ENCODE results near the gene FZD8.

The FZD8 gene

GRCh38 chr10:35641676-35642034 lies 441 bp downstream of the FZD8 start:
- 0% methylated on average over 38 of the region's 54 CpGs for WGBS
- Histone ChIP-seq H3K9ac (ENCODE audit: low read length) (peak overlapping the region; percentile 61), H3K4me2 (ENCODE audit: low read length, poor library complexity, severe bottlenecking) (peak overlapping the region; percentile 100), H2BK5ac (ENCODE audit: low read depth, low read length, poor library complexity, severe bottlenecking) (peak overlapping the region; percentile 23), H3K4me3 (ENCODE audit: insufficient read depth in 1 of 2, low read depth in 1 of 2, low read length in 2 of 2) (peak overlapping the region; percentile 82 to 84), H4K91ac (ENCODE audit: low read length) (peak overlapping the region; percentile 83), H2BK120ac (ENCODE audit: low read depth, low read length) (peak overlapping the region; percentile 92), H3K9me3 (ENCODE audit: control insufficient read depth, low read length) (no peaks in the 10 kb centered on the region), H3K4ac (ENCODE audit: low read depth in 1 of 2, low read length in 2 of 2) (peak overlapping the region in 1 of 2 experiments; percentile 70), H3K27ac (ENCODE audit: low read length, poor library complexity, severe bottlenecking) (no peak overlapping the region), H2AK5ac (ENCODE audit: low read length, severe bottlenecking) (no peak overlapping the region), H3K27me3 (ENCODE audit: control insufficient read depth in 1 of 2, insufficient read depth in 1 of 2, low read length in 2 of 2) (no peaks in the 10 kb centered on the region), H3K23ac (ENCODE audit: low read length in 2 of 2) (peak overlapping the region in 1 of 2 experiments; percentile 66), H2BK15ac (ENCODE audit: low read depth, poor library complexity, severe bottlenecking) (peak overlapping the region; percentile 12), H3K4me1 (ENCODE audit: control insufficient read depth, insufficient read depth, low read depth, low read length) (peaks cover 21% of the 10 kb centered on the region), H2AFZ (ENCODE audit: low read depth, low read length) (no peak overlapping the region), H3K18ac (ENCODE audit: low read depth in 1 of 2, low read length in 2 of 2) (peak overlapping the region; percentile 37 to 95), H2BK12ac (ENCODE audit: low read length in 2 of 2) (no peak overlapping the region), H3K14ac (ENCODE audit: low read length in 2 of 2) (peak overlapping the region in 1 of 2 experiments; percentile 68), H3K79me1 (replicated peaks; ENCODE audit: low read length, poor library complexity, severe bottlenecking) (peaks cover 5% of the 10 kb centered on the region), H4K8ac (ENCODE audit: low read length) (peak overlapping the region; percentile 77), H3K36me3 (ENCODE audit: control insufficient read depth in 1 of 2, insufficient read depth in 2 of 2, low read depth in 1 of 2, low read length in 2 of 2) (no peaks in the 10 kb centered on the region)
- DNase-seq, result no peak

GRCh38 chr10:35640951-35641675 lies 983 bp downstream of the FZD8 start:
- Histone ChIP-seq H3K27ac (ENCODE audit: low read length, poor library complexity, severe bottlenecking) (no peak overlapping the region), H4K91ac (ENCODE audit: low read length) (peak overlapping the region; percentile 83), H3K23ac (ENCODE audit: low read length in 2 of 2) (peak overlapping the region in 1 of 2 experiments; percentile 78), H3K14ac (ENCODE audit: low read length in 2 of 2) (peak overlapping the region; percentile 57 to 90), H2AK5ac (ENCODE audit: low read length, severe bottlenecking) (no peak overlapping the region), H4K8ac (ENCODE audit: low read length) (peak overlapping the region; percentile 77), H2BK120ac (ENCODE audit: low read depth, low read length) (peak overlapping the region; percentile 92), H2BK15ac (ENCODE audit: low read depth, poor library complexity, severe bottlenecking) (peak overlapping the region; percentile 12), H3K79me1 (replicated peaks; ENCODE audit: low read length, poor library complexity, severe bottlenecking) (peaks cover 5% of the 10 kb centered on the region), H3K9ac (ENCODE audit: low read length) (peak overlapping the region; percentile 61), H3K4me1 (ENCODE audit: control insufficient read depth, insufficient read depth, low read depth, low read length) (peaks cover 21% of the 10 kb centered on the region), H2BK12ac (ENCODE audit: low read length in 2 of 2) (peak overlapping the region; percentile 0 to 46), H3K4me2 (ENCODE audit: low read length, poor library complexity, severe bottlenecking) (peak overlapping the region; percentile 100), H2AFZ (ENCODE audit: low read depth, low read length) (no peak overlapping the region), H3K9me3 (ENCODE audit: control insufficient read depth, low read length) (no peaks in the 10 kb centered on the region), H2BK5ac (ENCODE audit: low read depth, low read length, poor library complexity, severe bottlenecking) (peak overlapping the region; percentile 23), H3K4me3 (ENCODE audit: insufficient read depth in 1 of 2, low read depth in 1 of 2, low read length in 2 of 2) (peak overlapping the region; percentile 82 to 84), H3K36me3 (ENCODE audit: control insufficient read depth in 1 of 2, insufficient read depth in 2 of 2, low read depth in 1 of 2, low read length in 2 of 2) (no peaks in the 10 kb centered on the region), H3K4ac (ENCODE audit: low read depth in 1 of 2, low read length in 2 of 2) (peak overlapping the region; percentile 70), H3K27me3 (ENCODE audit: control insufficient read depth in 1 of 2, insufficient read depth in 1 of 2, low read length in 2 of 2) (no peaks in the 10 kb centered on the region), H3K18ac (ENCODE audit: low read depth in 1 of 2, low read length in 2 of 2) (peak overlapping the region; percentile 37 to 95)
- under 1% methylated on average over 69 of the region's 72 CpGs for WGBS
- DNase-seq, result peak; percentile 87

DNA sequence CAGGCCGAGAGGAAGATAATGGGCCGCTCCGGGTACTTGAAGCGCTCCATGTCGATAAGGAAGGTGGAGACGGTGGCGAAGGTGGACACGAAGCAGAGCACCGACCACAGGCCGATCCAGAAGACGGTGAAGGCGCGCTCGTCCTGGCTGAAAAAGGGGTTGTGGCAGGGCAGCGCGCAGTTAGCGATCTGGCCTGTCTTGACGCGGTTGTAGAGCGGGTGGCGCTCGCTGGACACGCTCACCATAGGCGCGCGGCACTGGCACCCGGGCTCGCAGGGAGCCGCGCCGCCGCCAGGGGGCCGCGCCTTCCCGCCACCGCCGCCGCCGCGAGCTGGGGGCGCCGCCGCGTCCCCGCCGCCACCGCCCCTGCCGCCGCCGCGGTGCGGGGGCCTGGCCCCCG lies 1.6 kb downstream of the FZD8 start:
- Histone ChIP-seq H2BK5ac (ENCODE audit: low read depth, low read length, poor library complexity, severe bottlenecking) (no peak overlapping the region), H3K9me3 (ENCODE audit: control insufficient read depth, low read length) (no peaks in the 10 kb centered on the region), H2AFZ (ENCODE audit: low read depth, low read length) (no peak overlapping the region), H4K91ac (ENCODE audit: low read length) (peak overlapping the region; percentile 78), H3K18ac (ENCODE audit: low read depth in 1 of 2, low read length in 2 of 2) (peak overlapping the region; percentile 17 to 95), H2AK5ac (ENCODE audit: low read length, severe bottlenecking) (no peak overlapping the region), H3K9ac (ENCODE audit: low read length) (peak overlapping the region; percentile 77), H3K27me3 (ENCODE audit: control insufficient read depth in 1 of 2, insufficient read depth in 1 of 2, low read length in 2 of 2) (no peaks in the 10 kb centered on the region), H3K27ac (ENCODE audit: low read length, poor library complexity, severe bottlenecking) (peak overlapping the region; percentile 2), H3K36me3 (ENCODE audit: control insufficient read depth in 1 of 2, insufficient read depth in 2 of 2, low read depth in 1 of 2, low read length in 2 of 2) (no peaks in the 10 kb centered on the region), H4K8ac (ENCODE audit: low read length) (peak overlapping the region; percentile 35), H3K4me3 (ENCODE audit: insufficient read depth in 1 of 2, low read depth in 1 of 2, low read length in 2 of 2) (peak overlapping the region; percentile 82 to 83), H2BK120ac (ENCODE audit: low read depth, low read length) (peak overlapping the region; percentile 23), H3K4me1 (ENCODE audit: control insufficient read depth, insufficient read depth, low read depth, low read length) (peaks cover 21% of the 10 kb centered on the region), H3K4me2 (ENCODE audit: low read length, poor library complexity, severe bottlenecking) (peak overlapping the region; percentile 100), H3K14ac (ENCODE audit: low read length in 2 of 2) (peak overlapping the region in 1 of 2 experiments; percentile 82), H2BK12ac (ENCODE audit: low read length in 2 of 2) (peak overlapping the region in 1 of 2 experiments; percentile 21), H3K79me1 (replicated peaks; ENCODE audit: low read length, poor library complexity, severe bottlenecking) (peaks cover 5% of the 10 kb centered on the region), H2BK15ac (ENCODE audit: low read depth, poor library complexity, severe bottlenecking) (no peak overlapping the region), H3K4ac (ENCODE audit: low read depth in 1 of 2, low read length in 2 of 2) (peak overlapping the region in 1 of 2 experiments; percentile 62), H3K23ac (ENCODE audit: low read length in 2 of 2) (peak overlapping the region in 1 of 2 experiments; percentile 97)
- WGBS, result 0% methylated on average over 36 of the region's 53 CpGs
- DNase-seq, result peak; percentile 81

DNA sequence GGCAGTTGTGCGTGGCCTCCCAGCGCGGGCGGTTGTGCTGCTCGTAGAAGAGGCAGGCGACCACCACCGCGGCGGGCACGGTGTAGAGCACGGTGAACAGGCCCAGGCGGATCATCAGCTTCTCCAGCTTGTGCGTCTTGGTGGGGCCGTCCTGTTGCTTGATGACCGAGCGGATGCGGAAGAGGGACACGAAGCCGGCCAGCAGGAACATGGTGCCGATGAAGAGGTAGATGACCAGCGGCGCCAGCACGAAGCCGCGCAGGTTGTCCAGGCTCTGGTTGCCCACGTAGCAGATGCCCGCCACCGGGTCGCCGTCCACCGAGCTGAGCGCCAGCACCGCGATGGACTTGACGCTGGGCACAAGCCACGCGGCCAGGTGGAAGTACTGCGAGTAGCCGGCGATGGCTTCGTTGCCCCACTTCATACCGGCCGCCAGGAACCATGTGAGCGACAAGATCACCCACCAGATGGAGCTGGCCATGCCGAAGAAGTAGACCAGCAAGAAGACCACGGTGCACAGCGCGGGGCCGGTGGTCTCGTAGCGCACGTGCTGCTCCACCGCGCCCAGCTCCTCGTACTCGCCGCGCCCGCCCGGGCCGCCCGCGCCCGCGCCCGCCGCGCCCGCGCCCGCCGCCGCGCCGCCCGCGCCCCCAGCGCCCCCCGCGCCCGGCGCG lies 2.2 kb downstream of the FZD8 start:
- H4K91ac ChIP-seq (ENCODE audit: low read length), result peak overlapping the region; percentile 70
- peak; percentile 69 for DNase-seq
- H2BK15ac ChIP-seq (ENCODE audit: low read depth, poor library complexity, severe bottlenecking), result no peak overlapping the region
- peak overlapping the region; percentile 22 for H2BK120ac ChIP-seq (ENCODE audit: low read depth, low read length)
- peak overlapping the region; percentile 23 to 77 for H3K18ac ChIP-seq (ENCODE audit: low read depth in 1 of 2, low read length in 2 of 2)
- H3K36me3 ChIP-seq (ENCODE audit: control insufficient read depth in 1 of 2, insufficient read depth in 2 of 2, low read depth in 1 of 2, low read length in 2 of 2), result no peaks in the 10 kb centered on the region
- peak overlapping the region in 1 of 2 experiments; percentile 62 for H3K4ac ChIP-seq (ENCODE audit: low read depth in 1 of 2, low read length in 2 of 2)
- H4K8ac ChIP-seq (ENCODE audit: low read length), result peak overlapping the region; percentile 16
- no peak overlapping the region for H2AFZ ChIP-seq (ENCODE audit: low read depth, low read length)
- under 1% methylated on average over 71 of the region's 83 CpGs for WGBS
- H3K9ac ChIP-seq (ENCODE audit: low read length), result peak overlapping the region; percentile 77
- peak overlapping the region; percentile 100 for H3K4me2 ChIP-seq (ENCODE audit: low read length, poor library complexity, severe bottlenecking)
- H2AK5ac ChIP-seq (ENCODE audit: low read length, severe bottlenecking), result no peak overlapping the region
- peak overlapping the region in 1 of 2 experiments; percentile 97 for H3K23ac ChIP-seq (ENCODE audit: low read length in 2 of 2)
- H3K4me3 ChIP-seq (ENCODE audit: insufficient read depth in 1 of 2, low read depth in 1 of 2, low read length in 2 of 2), result peak overlapping the region; percentile 57 to 83
- peak overlapping the region in 1 of 2 experiments; percentile 99 for H3K14ac ChIP-seq (ENCODE audit: low read length in 2 of 2)
- no peak overlapping the region for H3K27ac ChIP-seq (ENCODE audit: low read length, poor library complexity, severe bottlenecking)
- H3K4me1 ChIP-seq (ENCODE audit: control insufficient read depth, insufficient read depth, low read depth, low read length), result peaks cover 21% of the 10 kb centered on the region
- no peaks in the 10 kb centered on the region for H3K27me3 ChIP-seq (ENCODE audit: control insufficient read depth in 1 of 2, insufficient read depth in 1 of 2, low read length in 2 of 2)
- H2BK12ac ChIP-seq (ENCODE audit: low read length in 2 of 2), result peak overlapping the region in 1 of 2 experiments; percentile 84
- H2BK5ac ChIP-seq (ENCODE audit: low read depth, low read length, poor library complexity, severe bottlenecking), result no peak overlapping the region
- H3K9me3 ChIP-seq (ENCODE audit: control insufficient read depth, low read length), result no peaks in the 10 kb centered on the region
- H3K79me1 ChIP-seq (replicated peaks; ENCODE audit: low read length, poor library complexity, severe bottlenecking), result peaks cover 5% of the 10 kb centered on the region

Data from mesenchymal stem cell (in vitro differentiated cells and primary cell).